Measurements from ENCODE around the gene MT1H. TPM values are rescaled to one million over a fixed set of nuclear protein-coding genes. Genes with fewer than 3 reads are reported as not detected.
"Not testable (repeated sequence)": the region's sequence is repeated elsewhere in the genome, so short reads cannot be mapped to it uniquely, and the experiment has no call there.

MT1H gene
- total RNA-seq, 2 experiments from 2014 or later, result not detected

- H3K36me3 ChIP-seq (ENCODE audit: insufficient read depth, low read length); H3K27ac Mint-ChIP-seq; intact Hi-C loops (cut with DNase I, micrococcal nuclease); H3K36me3 Mint-ChIP-seq (ENCODE audit: low read depth); POLR2A ChIA-PET; H3K4me3 Mint-ChIP-seq; H3K27ac ChIP-seq (ENCODE audit: low read depth in 1 of 2, low read length in 2 of 2); ATAC-seq (ENCODE audit: poor library complexity); H3K4me3 ChIP-seq (ENCODE audit: low read length); DNase-seq; H3K9me3 Mint-ChIP-seq; CTCF ChIA-PET: not testable (repeated sequence)
- peaks cover 32% of the 10 kb centered on the region for H3K4me1 ChIP-seq (ENCODE audit: insufficient read depth, low read length)
- Mint-ChIP-seq H3K4me1 (ENCODE audit: low read depth) (peaks cover 39% of the 10 kb centered on the region), H3K27me3 (peaks cover 81% of the 10 kb centered on the region)
- peaks cover 0 to 11% of the 10 kb centered on the region in 2 experiments for H3K9me3 ChIP-seq (ENCODE audit: control insufficient read depth in 1 of 2, insufficient read depth in 1 of 2, low read length in 2 of 2)
- H3K27me3 ChIP-seq (ENCODE audit: control insufficient read depth in 1 of 2, insufficient read depth in 2 of 2, low read length in 2 of 2), result peaks cover 36 to 48% of the 10 kb centered on the region in 2 experiments
Observed at GRCh38 chr16:56672171-56672570, 2.6 kb downstream of the MT1H start.

GRCh38 chr16:56672761-56673536, 3.3 kb downstream of the MT1H start:
- H3K9me3 Mint-ChIP-seq, result no peaks in the 10 kb centered on the region
- POLR2A ChIA-PET, result interaction anchor here (1.1 to 1.5 kb wide), 2 partner anchors 9 to 29 kb away, joined by 5 to 7 read pairs; partner anchors contain the start of gene MT1X
- no peak overlapping the region for H3K4me3 Mint-ChIP-seq
- no peak overlapping the region for H3K27ac ChIP-seq (ENCODE audit: low read depth in 1 of 2, low read length in 2 of 2)
- DNase-seq (no peak), ATAC-seq (ENCODE audit: poor library complexity) (no peak)
- peaks cover 27% of the 10 kb centered on the region for H3K4me1 ChIP-seq (ENCODE audit: insufficient read depth, low read length)
- no peak for TF ChIP-seq CTCF (IDR thresholded peaks at IDR 0.05)
- no peak overlapping the region for H3K4me3 ChIP-seq (ENCODE audit: low read length)
- intact Hi-C loops (cut with DNase I, micrococcal nuclease), result no loop called here
- peaks cover 74% of the 10 kb centered on the region for H3K27me3 Mint-ChIP-seq
- CTCF ChIA-PET, result interaction anchor here (1.4 to 1.9 kb wide), 2 partner anchors 29 kb away, joined by 4 to 5 read pairs; no protein-coding TSS in a partner anchor
- peaks cover 39% of the 10 kb centered on the region for H3K4me1 Mint-ChIP-seq (ENCODE audit: low read depth)
- H3K36me3 ChIP-seq (ENCODE audit: insufficient read depth, low read length), result no peaks in the 10 kb centered on the region
- H3K36me3 Mint-ChIP-seq (ENCODE audit: low read depth), result no peaks in the 10 kb centered on the region
- H3K9me3 ChIP-seq (ENCODE audit: control insufficient read depth in 1 of 2, insufficient read depth in 1 of 2, low read length in 2 of 2), result peaks cover 0 to 11% of the 10 kb centered on the region in 2 experiments
- H3K27me3 ChIP-seq (ENCODE audit: control insufficient read depth in 1 of 2, insufficient read depth in 2 of 2, low read length in 2 of 2), result peaks cover 30 to 40% of the 10 kb centered on the region in 2 experiments
- no peak overlapping the region for H3K27ac Mint-ChIP-seq

GRCh38 chr16:56673921-56674320, 4.3 kb downstream of the MT1H start:
- ChIA-PET CTCF (interaction anchor here (1.4 to 1.9 kb wide), 2 partner anchors 28 to 30 kb away, joined by 4 to 5 read pairs; no protein-coding TSS in a partner anchor), POLR2A (interaction anchor here (1.1 to 1.5 kb wide), 2 partner anchors 8 to 28 kb away, joined by 5 to 7 read pairs; partner anchors contain the start of gene MT1X)
- Histone ChIP-seq H3K27me3 (ENCODE audit: control insufficient read depth in 1 of 2, insufficient read depth in 2 of 2, low read length in 2 of 2) (peaks cover 21 to 30% of the 10 kb centered on the region in 2 experiments), H3K9me3 (ENCODE audit: control insufficient read depth in 1 of 2, insufficient read depth in 1 of 2, low read length in 2 of 2) (peaks cover 0 to 11% of the 10 kb centered on the region in 2 experiments), H3K4me3 (ENCODE audit: low read length) (no peak overlapping the region), H3K4me1 (ENCODE audit: insufficient read depth, low read length) (peaks cover 21% of the 10 kb centered on the region), H3K27ac (ENCODE audit: low read depth in 1 of 2, low read length in 2 of 2) (no peak overlapping the region), H3K36me3 (ENCODE audit: insufficient read depth, low read length) (no peaks in the 10 kb centered on the region)
- Mint-ChIP-seq H3K27me3 (peaks cover 64% of the 10 kb centered on the region), H3K36me3 (ENCODE audit: low read depth) (no peaks in the 10 kb centered on the region), H3K4me1 (ENCODE audit: low read depth) (peaks cover 30% of the 10 kb centered on the region), H3K27ac (no peak overlapping the region), H3K4me3 (peak overlapping the region; percentile 65), H3K9me3 (no peaks in the 10 kb centered on the region)
- intact Hi-C loops (cut with DNase I, micrococcal nuclease), result loop anchor here in 1 of 2 experiments (1.0 kb wide), 1 partner anchor 28 kb away; no protein-coding TSS in a partner anchor
- ATAC-seq (ENCODE audit: poor library complexity) (no peak), DNase-seq (peak in 6 of 14 experiments; percentile 16 to 57 (median 28))
- TF ChIP-seq CTCF (IDR thresholded peaks at IDR 0.05), result no peak

GRCh38 chr16:56674570-56674969, 5.0 kb downstream of the MT1H start:
- H3K36me3 Mint-ChIP-seq (ENCODE audit: low read depth); H3K4me3 ChIP-seq (ENCODE audit: low read length); POLR2A ChIA-PET; ATAC-seq (ENCODE audit: poor library complexity); DNase-seq; H3K36me3 ChIP-seq (ENCODE audit: insufficient read depth, low read length); H3K27ac ChIP-seq (ENCODE audit: low read depth in 1 of 2, low read length in 2 of 2); H3K9me3 ChIP-seq (ENCODE audit: control insufficient read depth in 1 of 2, insufficient read depth in 1 of 2, low read length in 2 of 2); H3K27ac Mint-ChIP-seq; H3K9me3 Mint-ChIP-seq: not testable (repeated sequence)
- Mint-ChIP-seq H3K4me3 (peak overlapping the region; percentile 65), H3K27me3 (peaks cover 57% of the 10 kb centered on the region), H3K4me1 (ENCODE audit: low read depth) (peaks cover 27% of the 10 kb centered on the region)
- CTCF ChIA-PET, result interaction anchor here (1.9 kb wide), 1 partner anchor 27 kb away, joined by 5 read pairs; no protein-coding TSS in a partner anchor
- Histone ChIP-seq H3K4me1 (ENCODE audit: insufficient read depth, low read length) (peaks cover 17% of the 10 kb centered on the region), H3K27me3 (ENCODE audit: control insufficient read depth in 1 of 2, insufficient read depth in 2 of 2, low read length in 2 of 2) (peaks cover 15 to 24% of the 10 kb centered on the region in 2 experiments)
- intact Hi-C loops (cut with DNase I, micrococcal nuclease), result loop anchor here in 1 of 2 experiments (1.0 kb wide), 1 partner anchor 28 kb away; no protein-coding TSS in a partner anchor

Measured in CD4-positive, alpha-beta T cell (primary cell).